H7 (cell line): ENCODE measurements around the gene RPL29. TPM values are rescaled to one million over a fixed set of nuclear protein-coding genes. Genes with fewer than 3 reads are reported as not detected.

Source experiments
- DNase-seq: peaks from one replicate; pipeline ENCODE4 v3.0.0; 2012
- H3K27me3 ChIP-seq: 2 replicates; pipeline ENCODE4 v1.6.0; 2011; ENCODE audit warnings: mild to moderate bottlenecking, low read length; ENCODE audit not compliant: control insufficient read depth, insufficient read depth
- H3K36me3 ChIP-seq: replicated peaks from 2 replicates; pipeline ENCODE4 v1.5.1; 2011; ENCODE audit warnings: low read length; ENCODE audit not compliant: control insufficient read depth, insufficient read depth
- H3K4me3 ChIP-seq: 2 replicates; pipeline ENCODE4 v1.5.1; 2011; ENCODE audit warnings: low read depth, mild to moderate bottlenecking, control low read depth, low read length, moderate library complexity; ENCODE audit not compliant: insufficient read depth
- total RNA-seq: library from RNA; depleted of rRNA; stranded (reverse); fragments of >200 nt; shearing (Covaris generic); gene quantifications from 2 replicates; pipeline ENCODE4 v1.2.3, GENCODE V29; 2014

RPL29 gene
- total RNA-seq, 1 experiment from 2014 or later = 1,001 TPM

- Histone ChIP-seq H3K36me3 (peaks cover 2% of the 10 kb centered on the region; the same call in 1 of the 2 replicates), H3K4me3 (no peak overlapping the region), H3K27me3 (no peaks in the 10 kb centered on the region)
- no peak for DNase-seq
Observed at GRCh38 chr3:51986010-51986947, 9.4 kb downstream of the RPL29 start.

DNA sequence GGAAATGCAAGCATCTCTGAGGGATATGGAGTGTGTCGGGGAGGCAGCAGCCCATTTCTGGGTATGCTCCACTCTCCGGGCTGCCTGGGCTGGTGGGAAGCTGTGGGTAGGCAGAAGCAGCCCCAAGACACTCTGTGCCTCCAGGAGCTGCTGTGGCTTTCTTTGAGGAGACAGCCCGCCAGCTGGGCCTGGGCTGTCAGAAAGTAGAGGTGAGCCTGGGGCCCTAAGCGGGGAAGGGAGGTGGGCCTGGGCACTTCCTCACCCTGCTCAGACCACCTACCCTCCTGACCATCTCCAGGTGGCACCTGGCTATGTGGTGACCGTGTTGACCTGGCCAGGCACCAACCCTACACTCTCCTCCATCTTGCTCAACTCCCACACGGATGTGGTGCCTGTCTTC lies 10.6 kb downstream of the RPL29 start:
- no peak overlapping the region for H3K4me3 ChIP-seq
- DNase-seq = no peak
- no peaks in the 10 kb centered on the region for H3K27me3 ChIP-seq
- H3K36me3 ChIP-seq = peaks cover 2% of the 10 kb centered on the region; the same call in 1 of the 2 replicates

DNA sequence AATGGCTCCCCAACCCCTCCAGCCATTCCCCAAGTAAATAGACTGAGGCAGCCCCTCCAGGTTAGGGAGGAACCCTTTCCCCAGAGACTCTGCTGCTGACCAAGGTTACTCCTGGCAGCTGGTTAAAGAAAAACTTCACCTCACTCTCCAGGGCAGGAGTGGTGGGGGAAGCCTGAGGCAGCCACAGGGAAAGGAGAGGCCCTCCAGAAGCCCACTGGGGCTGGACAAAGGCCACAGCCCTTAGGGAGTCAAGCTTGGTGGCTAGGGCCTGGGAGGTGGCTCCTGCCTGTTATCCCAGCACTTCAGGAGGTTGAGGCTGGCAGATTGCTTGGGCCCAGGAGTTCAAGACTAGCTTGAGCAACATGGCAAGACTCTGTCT lies 11.4 kb downstream of the RPL29 start:
- no peak overlapping the region for H3K4me3 ChIP-seq

DNA sequence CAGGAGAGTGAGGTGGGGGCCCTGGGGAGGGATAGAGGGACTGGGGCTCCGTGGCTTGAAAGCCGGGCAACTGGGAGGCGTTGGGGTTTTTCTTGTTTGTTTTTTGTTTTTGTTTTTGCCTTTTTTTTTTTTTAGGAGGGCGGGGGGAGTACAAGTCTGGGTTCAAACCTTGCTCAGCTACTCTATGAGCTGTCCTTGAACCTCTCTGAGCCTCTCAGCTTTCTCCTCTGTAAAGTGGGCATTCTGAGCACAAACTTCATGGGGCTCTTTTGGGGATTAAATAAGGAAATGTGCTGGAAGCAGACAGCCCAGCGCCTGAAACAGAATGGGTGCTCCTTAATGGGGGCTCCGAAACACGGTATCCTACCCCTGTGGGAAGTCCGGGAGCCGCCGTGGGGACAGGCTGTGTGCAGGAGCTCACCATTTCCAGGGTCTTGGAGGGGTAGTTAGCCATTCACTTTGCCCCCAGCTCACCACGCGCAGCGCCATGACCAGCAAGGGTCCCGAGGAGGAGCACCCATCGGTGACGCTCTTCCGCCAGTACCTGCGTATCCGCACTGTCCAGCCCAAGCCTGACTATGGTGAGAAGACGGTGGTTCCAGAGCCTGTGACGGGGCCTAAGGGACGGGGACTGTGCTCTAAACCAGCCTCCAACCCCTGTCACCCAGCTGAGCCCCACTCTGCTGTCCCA lies 12.0 kb downstream of the RPL29 start:
- DNase-seq = peak; percentile 66
- no peaks in the 10 kb centered on the region for H3K27me3 ChIP-seq
- H3K4me3 ChIP-seq = peak overlapping the region; percentile 67
- no peaks in the 10 kb centered on the region; the same call in 1 of the 2 replicates for H3K36me3 ChIP-seq

More for the DNA sequence above, 11.4 kb downstream of the RPL29 start:
- Histone ChIP-seq H3K27me3 (no peaks in the 10 kb centered on the region), H3K36me3 (peaks cover 2% of the 10 kb centered on the region; the same call in 1 of the 2 replicates)
- no peak for DNase-seq

DNA sequence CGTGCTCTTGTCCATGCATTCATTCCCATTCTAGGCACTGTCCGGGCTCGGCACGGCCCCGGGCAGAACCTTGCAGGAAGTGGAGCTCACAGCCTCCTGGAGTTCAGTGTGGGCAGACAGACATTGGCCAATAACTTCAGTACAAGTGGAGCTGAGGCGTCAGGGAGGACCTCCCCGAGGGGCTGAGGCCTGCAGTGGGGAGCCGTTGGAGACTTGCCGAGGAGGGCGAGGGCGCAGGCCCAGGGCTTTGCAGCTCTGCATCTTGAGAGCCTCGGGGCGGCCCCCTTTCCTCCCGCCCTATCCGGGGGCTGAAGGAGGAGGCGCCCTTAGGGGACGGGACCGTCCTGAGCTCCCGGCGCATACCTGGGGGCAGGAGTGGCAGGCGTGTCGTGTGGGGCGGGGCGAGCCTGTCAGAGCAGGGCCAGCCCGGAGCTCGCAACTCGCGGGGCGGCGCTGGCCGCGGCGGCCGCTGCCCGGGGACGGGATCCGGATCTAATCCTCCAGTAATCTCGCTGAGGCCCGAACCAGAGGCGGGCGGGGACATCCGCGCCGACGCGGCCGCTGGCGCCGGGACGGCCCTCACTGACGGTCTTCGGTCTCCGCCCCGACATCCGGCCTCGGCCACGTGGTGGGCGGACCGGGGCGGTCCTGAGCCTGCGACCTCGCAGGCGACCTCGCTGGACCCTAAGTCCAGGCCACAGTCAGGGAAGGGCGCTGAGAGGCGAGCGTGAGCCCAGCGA lies 12.7 kb downstream of the RPL29 start, which contains the start of gene ACY1:
ACY1 (plus strand) TSS at position 698 of the 740 bp plus-strand sequence. CDS start 530 bp downstream, outside the sequence.
- DNase-seq = peak; percentile 98
- no peaks in the 10 kb centered on the region; the same call in 1 of the 2 replicates for H3K36me3 ChIP-seq

GRCh38 chr3:51982352-51982837 lies 13.3 kb downstream of the RPL29 start:
- H3K36me3 ChIP-seq = no peaks in the 10 kb centered on the region; the same call in 1 of the 2 replicates
- peak; percentile 93 for DNase-seq
- H3K4me3 ChIP-seq = peak overlapping the region; percentile 67

More for the DNA sequence above, 12.7 kb downstream of the RPL29 start, which contains the start of gene ACY1:
- Histone ChIP-seq H3K27me3 (no peaks in the 10 kb centered on the region), H3K4me3 (peak within 1 kb of the TSS; percentile 67)

DNA sequence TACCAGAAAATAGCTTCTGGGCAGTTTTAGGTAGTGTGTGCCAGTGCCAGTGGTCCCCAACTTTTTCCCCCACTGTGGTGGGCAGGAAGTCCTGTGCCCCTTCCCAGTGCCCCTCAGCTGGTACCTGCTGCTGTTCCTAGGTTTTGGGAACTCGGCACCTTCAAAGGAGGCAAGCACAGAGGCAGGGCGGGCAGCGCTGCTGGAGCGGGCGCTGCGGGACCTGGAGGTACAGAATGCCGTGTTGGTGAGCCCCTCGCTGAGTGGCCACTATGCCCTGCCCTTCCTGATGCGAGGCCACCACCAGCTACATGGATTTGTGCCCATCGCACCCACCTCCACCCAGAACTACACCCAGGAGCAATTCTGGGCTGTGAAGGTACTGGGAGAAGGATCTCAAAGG lies 15.4 kb downstream of the RPL29 start:
- Histone ChIP-seq H3K4me3 (no peak overlapping the region), H3K27me3 (peaks cover 10% of the 10 kb centered on the region), H3K36me3 (no peaks in the 10 kb centered on the region)
- no peak for DNase-seq

More at GRCh38 chr3:51982352-51982837, 13.3 kb downstream of the RPL29 start:
- no peaks in the 10 kb centered on the region for H3K27me3 ChIP-seq

DNA sequence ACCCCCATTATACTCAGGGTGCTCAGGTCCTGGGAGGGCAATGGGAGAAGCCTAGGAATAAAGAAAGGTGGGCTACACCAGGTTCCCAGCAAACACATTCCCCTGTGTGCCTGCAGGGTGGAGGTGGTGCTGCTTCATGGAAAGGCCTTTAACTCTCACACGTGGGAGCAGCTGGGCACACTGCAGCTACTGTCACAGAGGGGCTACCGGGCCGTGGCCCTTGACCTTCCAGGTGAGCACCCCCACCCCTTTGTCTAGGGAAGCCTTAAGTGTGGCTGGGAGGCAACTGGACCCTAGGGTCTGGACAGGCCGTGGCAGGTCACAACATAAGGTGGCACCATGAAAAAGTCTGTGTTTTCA lies 17.6 kb downstream of the RPL29 start:
- Histone ChIP-seq H3K27me3 (peaks cover 17% of the 10 kb centered on the region), H3K4me3 (no peak overlapping the region), H3K36me3 (no peaks in the 10 kb centered on the region)
- DNase-seq = no peak

GRCh38 chr3:51977446-51978142 lies 18.1 kb downstream of the RPL29 start:
- H3K36me3 ChIP-seq = no peaks in the 10 kb centered on the region
- DNase-seq = no peak
- H3K27me3 ChIP-seq = peaks cover 17% of the 10 kb centered on the region
- no peak overlapping the region for H3K4me3 ChIP-seq

DNA sequence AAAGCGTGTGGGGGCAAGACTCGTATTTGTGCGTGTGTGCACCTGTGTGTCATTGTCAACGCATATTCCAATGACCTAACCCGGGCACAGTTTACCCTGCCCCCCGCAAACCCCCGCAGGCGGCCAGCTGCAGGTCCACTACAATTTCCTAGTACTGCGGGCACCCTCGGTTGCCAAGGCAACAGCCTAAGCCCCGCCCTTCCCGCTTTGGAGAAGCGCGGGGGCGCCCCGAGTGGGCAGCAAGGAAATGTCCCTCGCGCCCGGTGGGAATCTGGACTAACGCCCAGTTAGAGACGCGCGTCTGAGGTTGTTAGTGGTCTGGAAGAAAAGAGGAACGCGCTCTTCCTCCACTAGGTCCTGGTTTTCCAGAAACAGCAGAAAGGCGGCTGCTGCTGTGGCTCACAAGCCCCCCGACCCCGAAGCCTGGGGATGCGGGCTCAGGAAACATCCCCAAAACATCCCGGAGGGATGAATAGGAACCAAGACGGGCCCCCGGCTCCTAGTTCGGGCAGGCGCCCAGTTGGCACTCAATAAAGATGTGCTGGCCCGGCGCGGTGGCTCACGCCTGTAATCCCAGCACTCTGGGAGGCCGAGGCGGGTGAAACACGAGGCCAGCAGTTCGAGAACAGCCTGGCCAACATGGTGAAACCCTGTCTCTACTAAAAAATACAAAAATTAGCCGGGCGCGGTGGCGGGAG lies 19.7 kb downstream of the RPL29 start:
- Histone ChIP-seq H3K36me3 (no peaks in the 10 kb centered on the region; the same call in 1 of the 2 replicates), H3K27me3 (peaks cover 17% of the 10 kb centered on the region), H3K4me3 (no peak overlapping the region)
- peak; percentile 85 for DNase-seq

GRCh38 chr3:51974963-51975851 lies 20.5 kb downstream of the RPL29 start, which contains the start of gene ABHD14A:
Gene ABHD14A (plus strand): TSS chr3:51975064. CDS start chr3:51975136, 72 bp downstream.
- DNase-seq = peak; percentile 97

DNA sequence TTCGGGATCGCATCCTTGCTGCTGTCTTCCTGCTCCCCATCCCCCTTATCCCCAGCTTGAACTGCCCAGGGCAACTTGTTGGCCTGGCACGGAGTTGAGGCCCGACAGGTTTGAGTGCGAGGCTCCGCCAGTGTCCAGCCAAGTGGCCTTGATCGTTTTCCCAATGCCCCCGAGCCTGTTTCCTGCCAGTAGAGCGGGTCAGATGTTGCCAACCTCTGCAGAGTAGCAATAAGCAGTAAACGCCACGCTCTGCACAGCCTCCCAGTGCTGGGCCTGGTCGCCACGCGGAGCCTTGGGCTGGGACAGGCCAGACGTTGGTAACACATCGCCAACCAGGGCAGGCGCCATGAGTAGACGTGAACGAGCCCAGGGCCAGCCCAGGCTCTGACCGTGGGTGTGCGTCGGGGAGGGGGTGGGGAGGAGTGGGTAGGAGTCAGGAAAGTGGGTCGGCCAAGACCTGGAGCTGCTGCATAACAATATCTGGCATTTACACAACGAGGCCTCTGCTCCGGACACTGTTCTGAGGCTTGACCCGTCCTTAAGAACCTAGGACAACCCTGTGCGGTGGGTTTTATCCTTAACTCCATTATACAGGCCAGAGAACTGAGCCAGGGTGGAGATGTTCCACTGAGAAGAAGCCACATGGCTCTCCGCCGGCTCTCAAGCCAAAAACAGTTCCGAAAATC lies 21.3 kb downstream of the RPL29 start:
- Histone ChIP-seq H3K4me3 (peak overlapping the region; percentile 39), H3K27me3 (peaks cover 17% of the 10 kb centered on the region), H3K36me3 (no peaks in the 10 kb centered on the region; the same call in 1 of the 2 replicates)
- peak; percentile 75 for DNase-seq

More at GRCh38 chr3:51974963-51975851, 20.5 kb downstream of the RPL29 start, which contains the start of gene ABHD14A:
- H3K36me3 ChIP-seq = no peaks in the 10 kb centered on the region; the same call in 1 of the 2 replicates
- H3K27me3 ChIP-seq = peaks cover 17% of the 10 kb centered on the region
- peak within 1 kb of the TSS; percentile 61 for H3K4me3 ChIP-seq
